ENCODE data around the gene ING2.
"Not testable (repeated sequence)": the region's sequence is repeated elsewhere in the genome, so short reads cannot be mapped to it uniquely, and the experiment has no call there.

Gene ING2

GRCh38 chr4:183552274-183553146 is 47.7 kb downstream of the ING2 start:
- no peak for DNase-seq

GRCh38 chr4:183553147-183553478 is 48.3 kb downstream of the ING2 start:
- DNase-seq = not testable (repeated sequence)

- no peak for DNase-seq
These were observed 48.9 kb downstream of the ING2 start for GRCh38 chr4:183553601-183554345.

- DNase-seq = no peak
These were observed 49.5 kb downstream of the ING2 start for GRCh38 chr4:183554346-183554686.

GRCh38 chr4:183554878-183555585 is 50.2 kb downstream of the ING2 start:
- no peak for DNase-seq

- no peak for DNase-seq
These were observed 52.1 kb downstream of the ING2 start for GRCh38 chr4:183556947-183557346.

GRCh38 chr4:183557611-183558010 is 52.8 kb downstream of the ING2 start:
- no peak for DNase-seq

- DNase-seq = no peak
These were observed 54.0 kb downstream of the ING2 start for GRCh38 chr4:183558873-183559272.

GRCh38 chr4:183561905-183562304 is 57.0 kb downstream of the ING2 start:
- no peak for DNase-seq

All from stimulated activated CD4-positive, alpha-beta T cell treated with anti-CD3 and anti-CD28 coated beads, Interleukin-12 subunit alpha, Interleukin-12 subunit beta, amount 100 ng/mL, for 4 hours (primary cell).